MM.1S (cell line): ENCODE measurements around the gene BCL7B.

ENCODE experiments used
- EZH2 ChIP-seq: fragments of 300-600 bp; sonication (generic); optimal IDR thresholded peaks from 2 replicates; pipeline ENCODE3; 2017; ENCODE audit warnings: low read depth, mild to moderate bottlenecking, antibody characterized with exemption, low read length, mixed read lengths
- TF ChIP-seq, protein P1 (sequence below): fragments of 300-600 bp; sonication (generic); IDR thresholded peaks from 2 replicates; pipeline ENCODE4 v1.5.1; 2016; ENCODE audit warnings: antibody characterized with exemption, low read length, mixed read lengths

DNA sequence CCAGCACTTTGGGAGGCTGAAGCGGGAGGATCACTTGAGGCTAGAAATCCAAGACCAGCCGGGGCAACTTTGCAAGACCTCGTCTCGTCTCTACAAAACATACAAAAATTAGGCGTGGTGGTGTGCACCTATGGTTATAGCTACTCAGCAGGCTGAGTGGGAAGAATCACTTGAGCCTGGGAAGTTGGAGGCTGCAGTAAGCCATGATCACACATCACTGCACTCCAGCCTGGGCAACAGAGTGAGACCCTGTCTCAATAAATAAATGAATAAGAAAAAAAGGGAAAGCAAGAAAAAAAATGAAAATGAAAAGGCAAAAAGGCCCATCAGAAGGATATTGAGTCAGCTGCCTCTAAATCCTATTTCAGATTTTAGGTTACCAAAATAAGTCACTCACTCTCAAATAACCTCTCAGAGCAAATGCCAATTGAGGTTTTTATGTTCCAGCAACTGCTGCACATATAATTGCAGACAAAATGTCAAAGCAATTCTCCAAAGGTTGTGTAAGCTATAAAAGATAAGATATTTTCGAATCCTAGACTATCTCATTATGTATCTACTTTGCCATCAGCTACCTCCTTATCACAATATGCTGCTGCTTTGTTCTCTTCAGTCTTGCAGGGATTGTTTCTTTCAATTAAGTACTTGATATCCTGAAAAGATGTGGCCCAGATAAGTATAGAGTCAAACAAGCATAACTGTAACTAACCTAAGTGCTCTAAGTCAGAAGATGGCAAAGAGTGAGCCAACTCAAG, 40.1 kb downstream of the BCL7B start:
- TF ChIP-seq, protein P1, sequence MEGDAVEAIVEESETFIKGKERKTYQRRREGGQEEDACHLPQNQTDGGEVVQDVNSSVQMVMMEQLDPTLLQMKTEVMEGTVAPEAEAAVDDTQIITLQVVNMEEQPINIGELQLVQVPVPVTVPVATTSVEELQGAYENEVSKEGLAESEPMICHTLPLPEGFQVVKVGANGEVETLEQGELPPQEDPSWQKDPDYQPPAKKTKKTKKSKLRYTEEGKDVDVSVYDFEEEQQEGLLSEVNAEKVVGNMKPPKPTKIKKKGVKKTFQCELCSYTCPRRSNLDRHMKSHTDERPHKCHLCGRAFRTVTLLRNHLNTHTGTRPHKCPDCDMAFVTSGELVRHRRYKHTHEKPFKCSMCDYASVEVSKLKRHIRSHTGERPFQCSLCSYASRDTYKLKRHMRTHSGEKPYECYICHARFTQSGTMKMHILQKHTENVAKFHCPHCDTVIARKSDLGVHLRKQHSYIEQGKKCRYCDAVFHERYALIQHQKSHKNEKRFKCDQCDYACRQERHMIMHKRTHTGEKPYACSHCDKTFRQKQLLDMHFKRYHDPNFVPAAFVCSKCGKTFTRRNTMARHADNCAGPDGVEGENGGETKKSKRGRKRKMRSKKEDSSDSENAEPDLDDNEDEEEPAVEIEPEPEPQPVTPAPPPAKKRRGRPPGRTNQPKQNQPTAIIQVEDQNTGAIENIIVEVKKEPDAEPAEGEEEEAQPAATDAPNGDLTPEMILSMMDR, result no peak
- TF ChIP-seq EZH2, result no peak
